ENCODE measurements around the gene SDR42E2.
"Not testable (repeated sequence)": the region's sequence is repeated elsewhere in the genome, so short reads cannot be mapped to it uniquely, and the experiment has no call there.

DNA sequence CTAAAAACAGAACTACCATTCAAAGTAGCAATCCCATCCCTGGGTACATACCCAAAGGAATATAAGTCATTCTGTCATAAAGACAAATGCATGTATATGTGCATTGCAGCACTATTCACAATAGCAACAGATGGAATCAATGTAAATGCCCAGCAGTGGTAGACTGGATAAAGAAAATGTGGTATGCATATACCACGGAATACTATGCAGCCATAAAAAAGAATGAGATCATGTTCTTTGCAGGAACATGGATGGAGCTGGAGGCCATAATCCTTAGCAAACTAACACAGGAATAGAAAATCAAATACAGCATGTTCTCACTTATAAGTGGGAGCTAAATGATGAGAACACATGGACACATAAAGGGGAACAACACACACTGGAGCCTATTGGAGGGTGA lies 33.8 kb upstream of the SDR42E2 start:
- TF ChIP-seq, protein P1, sequence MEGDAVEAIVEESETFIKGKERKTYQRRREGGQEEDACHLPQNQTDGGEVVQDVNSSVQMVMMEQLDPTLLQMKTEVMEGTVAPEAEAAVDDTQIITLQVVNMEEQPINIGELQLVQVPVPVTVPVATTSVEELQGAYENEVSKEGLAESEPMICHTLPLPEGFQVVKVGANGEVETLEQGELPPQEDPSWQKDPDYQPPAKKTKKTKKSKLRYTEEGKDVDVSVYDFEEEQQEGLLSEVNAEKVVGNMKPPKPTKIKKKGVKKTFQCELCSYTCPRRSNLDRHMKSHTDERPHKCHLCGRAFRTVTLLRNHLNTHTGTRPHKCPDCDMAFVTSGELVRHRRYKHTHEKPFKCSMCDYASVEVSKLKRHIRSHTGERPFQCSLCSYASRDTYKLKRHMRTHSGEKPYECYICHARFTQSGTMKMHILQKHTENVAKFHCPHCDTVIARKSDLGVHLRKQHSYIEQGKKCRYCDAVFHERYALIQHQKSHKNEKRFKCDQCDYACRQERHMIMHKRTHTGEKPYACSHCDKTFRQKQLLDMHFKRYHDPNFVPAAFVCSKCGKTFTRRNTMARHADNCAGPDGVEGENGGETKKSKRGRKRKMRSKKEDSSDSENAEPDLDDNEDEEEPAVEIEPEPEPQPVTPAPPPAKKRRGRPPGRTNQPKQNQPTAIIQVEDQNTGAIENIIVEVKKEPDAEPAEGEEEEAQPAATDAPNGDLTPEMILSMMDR (IDR thresholded peaks at IDR 0.05; ENCODE audit: low read depth, low read length, missing input control): not testable (repeated sequence)
- TF ChIP-seq GABPA (IDR thresholded peaks at IDR 0.05 in 1 of 2, conservative IDR thresholded peaks at IDR 0.05 in 1 of 2); JUND (IDR thresholded peaks at IDR 0.05); SP1 (IDR thresholded peaks at IDR 0.05): not testable (repeated sequence)
